Measurements from ENCODE around the gene SPATA18. TPM values are rescaled to one million over a fixed set of nuclear protein-coding genes. Genes with fewer than 3 reads are reported as not detected.

Gene SPATA18
- polyA plus RNA-seq, 1 donor from 2014 or later, result 0.09 TPM

DNA sequence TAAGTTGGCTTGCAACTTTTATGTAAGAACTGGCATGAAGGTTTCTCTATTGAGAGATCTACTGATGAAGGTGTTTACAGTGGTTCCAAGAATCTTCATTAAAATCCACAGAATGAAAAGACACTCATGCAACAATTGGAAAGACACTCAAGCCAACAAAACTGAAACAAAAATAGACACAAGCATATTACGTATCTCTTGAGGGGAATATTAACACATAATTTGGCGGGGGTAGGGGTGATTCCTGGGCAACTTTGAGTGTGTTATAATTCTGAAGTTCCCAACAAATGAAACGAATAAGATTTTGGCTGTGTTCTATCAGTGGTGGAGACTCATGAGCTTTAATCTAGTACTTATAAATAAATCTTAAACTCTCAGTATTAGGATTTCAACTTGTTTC is 75.1 kb downstream of the SPATA18 start:
- no peaks in the 10 kb centered on the region for H3K79me2 ChIP-seq (replicated peaks; ENCODE audit: insufficient read depth, low read length)

DNA sequence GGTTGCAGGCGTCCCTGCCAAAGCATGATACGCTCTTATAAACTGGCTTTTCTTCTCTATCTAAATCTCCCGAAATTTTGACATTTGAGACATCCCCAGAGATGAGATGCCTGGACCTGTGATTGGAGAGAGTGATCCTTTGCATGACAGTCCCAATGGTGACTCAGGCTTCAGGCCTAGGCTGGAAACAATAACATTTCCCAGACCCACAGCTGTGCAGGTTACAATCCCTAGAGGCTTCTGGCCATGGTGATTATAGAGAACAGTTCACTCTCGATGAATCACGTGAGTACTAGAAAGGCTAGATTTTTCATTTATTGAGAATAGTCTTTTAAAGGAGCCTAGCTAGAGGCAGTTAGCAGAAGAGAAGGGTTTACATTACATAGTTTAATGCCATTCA is 75.9 kb downstream of the SPATA18 start:
- Histone ChIP-seq H3K36me3 (ENCODE audit: insufficient read depth, low read length) (no peaks in the 10 kb centered on the region), H3K4me2 (ENCODE audit: low read length) (no peak overlapping the region), H3F3A (ENCODE audit: insufficient read depth, low read length, poor library complexity, severe bottlenecking) (no peaks in the 10 kb centered on the region), H3K27me3 (ENCODE audit: insufficient read depth, low read depth, low read length) (no peaks in the 10 kb centered on the region), H2AFZ (ENCODE audit: low read depth, low read length) (no peak overlapping the region), H3K9me3 (ENCODE audit: low read length) (no peaks in the 10 kb centered on the region), H4K20me1 (ENCODE audit: insufficient read depth) (no peaks in the 10 kb centered on the region), H3K4me3 (ENCODE audit: low read length) (no peak overlapping the region), H3K9me2 (ENCODE audit: insufficient read depth, low read length) (no peaks in the 10 kb centered on the region), H3K9ac (ENCODE audit: low read length) (no peak overlapping the region), H3K27ac (ENCODE audit: low read length) (no peak overlapping the region), H3K79me2 (replicated peaks; ENCODE audit: insufficient read depth, low read length) (no peaks in the 10 kb centered on the region)
- TF ChIP-seq MXI1 (conservative IDR thresholded peaks at IDR 0.05; ENCODE audit: poor library complexity, severe bottlenecking) (no peak), POLR2AphosphoS5 (IDR thresholded peaks at IDR 0.05) (no peak), EP300 (conservative IDR thresholded peaks at IDR 0.05; ENCODE audit: poor library complexity, severe bottlenecking) (no peak), TAF1 (IDR thresholded peaks at IDR 0.05; ENCODE audit: low read depth) (no peak), EZH2 (IDR thresholded peaks at IDR 0.05; ENCODE audit: borderline replicate concordance, insufficient read depth, low read length, poor library complexity, severe bottlenecking) (no peak), REST (IDR thresholded peaks at IDR 0.05; ENCODE audit: borderline replicate concordance) (no peak), SMC3 (conservative IDR thresholded peaks at IDR 0.05; ENCODE audit: poor library complexity) (no peak)
- TF ChIP-seq, protein P1, sequence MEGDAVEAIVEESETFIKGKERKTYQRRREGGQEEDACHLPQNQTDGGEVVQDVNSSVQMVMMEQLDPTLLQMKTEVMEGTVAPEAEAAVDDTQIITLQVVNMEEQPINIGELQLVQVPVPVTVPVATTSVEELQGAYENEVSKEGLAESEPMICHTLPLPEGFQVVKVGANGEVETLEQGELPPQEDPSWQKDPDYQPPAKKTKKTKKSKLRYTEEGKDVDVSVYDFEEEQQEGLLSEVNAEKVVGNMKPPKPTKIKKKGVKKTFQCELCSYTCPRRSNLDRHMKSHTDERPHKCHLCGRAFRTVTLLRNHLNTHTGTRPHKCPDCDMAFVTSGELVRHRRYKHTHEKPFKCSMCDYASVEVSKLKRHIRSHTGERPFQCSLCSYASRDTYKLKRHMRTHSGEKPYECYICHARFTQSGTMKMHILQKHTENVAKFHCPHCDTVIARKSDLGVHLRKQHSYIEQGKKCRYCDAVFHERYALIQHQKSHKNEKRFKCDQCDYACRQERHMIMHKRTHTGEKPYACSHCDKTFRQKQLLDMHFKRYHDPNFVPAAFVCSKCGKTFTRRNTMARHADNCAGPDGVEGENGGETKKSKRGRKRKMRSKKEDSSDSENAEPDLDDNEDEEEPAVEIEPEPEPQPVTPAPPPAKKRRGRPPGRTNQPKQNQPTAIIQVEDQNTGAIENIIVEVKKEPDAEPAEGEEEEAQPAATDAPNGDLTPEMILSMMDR (IDR thresholded peaks at IDR 0.05; ENCODE audit: poor library complexity, severe bottlenecking), result no peak

More for the DNA sequence above, 75.1 kb downstream of the SPATA18 start:
- H3K4me2 ChIP-seq (ENCODE audit: low read length), result no peak overlapping the region
- no peak overlapping the region for H3K9ac ChIP-seq (ENCODE audit: low read length)
- H4K20me1 ChIP-seq (ENCODE audit: insufficient read depth), result no peaks in the 10 kb centered on the region
- no peak overlapping the region for H3K4me3 ChIP-seq (ENCODE audit: low read length)
- no peaks in the 10 kb centered on the region for H3K36me3 ChIP-seq (ENCODE audit: insufficient read depth, low read length)
- H3K27me3 ChIP-seq (ENCODE audit: insufficient read depth, low read depth, low read length), result no peaks in the 10 kb centered on the region
- no peaks in the 10 kb centered on the region for H3K9me3 ChIP-seq (ENCODE audit: low read length)
- TF ChIP-seq SMC3 (conservative IDR thresholded peaks at IDR 0.05; ENCODE audit: poor library complexity) (no peak), REST (IDR thresholded peaks at IDR 0.05; ENCODE audit: borderline replicate concordance) (no peak), EZH2 (IDR thresholded peaks at IDR 0.05; ENCODE audit: borderline replicate concordance, insufficient read depth, low read length, poor library complexity, severe bottlenecking) (no peak), EP300 (conservative IDR thresholded peaks at IDR 0.05; ENCODE audit: poor library complexity, severe bottlenecking) (no peak), RAD21 (conservative IDR thresholded peaks at IDR 0.05) (no peak), MXI1 (conservative IDR thresholded peaks at IDR 0.05; ENCODE audit: poor library complexity, severe bottlenecking) (no peak), POLR2AphosphoS5 (IDR thresholded peaks at IDR 0.05) (no peak), TAF1 (IDR thresholded peaks at IDR 0.05; ENCODE audit: low read depth) (no peak)
- TF ChIP-seq, protein P1 (IDR thresholded peaks at IDR 0.05; ENCODE audit: poor library complexity, severe bottlenecking), result no peak
- H3K9me2 ChIP-seq (ENCODE audit: insufficient read depth, low read length), result no peaks in the 10 kb centered on the region
- H2AFZ ChIP-seq (ENCODE audit: low read depth, low read length), result no peak overlapping the region
- no peaks in the 10 kb centered on the region for H3F3A ChIP-seq (ENCODE audit: insufficient read depth, low read length, poor library complexity, severe bottlenecking)
- no peak overlapping the region for H3K27ac ChIP-seq (ENCODE audit: low read length)

Data from neural cell (in vitro differentiated cells).